GM12878 (cell line): ENCODE measurements around the gene TRPM5. TPM values are rescaled to one million over a fixed set of nuclear protein-coding genes. Genes with fewer than 3 reads are reported as not detected.

ENCODE experiments used
- ATAC-seq: fragments of 200-7000 bp; cut with Tn5 transposase; 3 replicates; pipeline ENCODE4 v1.9.1; 2020; ENCODE audit warnings: mild to moderate bottlenecking, moderate library complexity
- BruUV-seq: library from RNA; stranded (reverse); fragments of 400-500 nt; replicated peaks from 2 replicates; lab custom pipeline; 2021; lab: Mats Ljungman, UMichigan
- CTCF ChIA-PET: fragments of 300-600 bp; sonication (Branson Sonifier 250); formaldehyde crosslinking; extraction: SDS; loops from one replicate; lab custom pipeline; 2021; ENCODE audit warnings: inconsistent platforms; lab: Yijun Ruan, JAX
- POLR2A ChIA-PET: fragments of 350-600 bp; formaldehyde crosslinking; extraction: SDS; loops from one replicate; lab custom pipeline; 2021; ENCODE audit warnings: inconsistent platforms; lab: Charles Lee
- RAD21 ChIA-PET: fragments of 300-600 bp; sonication (Branson Sonifier 250); formaldehyde crosslinking; loops from one replicate; lab custom pipeline; 2023; ENCODE audit warnings: antibody characterized with exemption; ENCODE audit not compliant: unreplicated experiment; lab: Charles Lee
- SMC1A ChIA-PET: fragments of 300-600 bp; sonication (Branson Sonifier 250); formaldehyde crosslinking; loops from one replicate; lab custom pipeline; 2023; ENCODE audit not compliant: unreplicated experiment, uncharacterized antibody; lab: Charles Lee
- DNase-seq: peaks from one replicate; pipeline ENCODE4 v3.0.0-alpha.2; 2011; ENCODE audit warnings: low read depth, low spot score
- FAIRE-seq: peaks from 3 replicates; lab custom pipeline; 2011; peaks lifted over from hg19 to GRCh38; lab: Jason Lieb, UNC
- H2AFZ ChIP-seq: 2 replicates; pipeline ENCODE4 v1.6.0; 2011; ENCODE audit warnings: low read depth, low read length, control low read depth; ENCODE audit not compliant: control insufficient read depth
- H3K27ac ChIP-seq: 2 replicates; pipeline ENCODE4 v1.5.1; 2011; ENCODE audit warnings: control low read depth; ENCODE audit not compliant: control insufficient read depth, insufficient read depth
- H3K27me3 ChIP-seq, 2 experiments: replicated peaks in 1 of 2; 2 replicates each; pipeline versions ENCODE4 v1.6.0 to v1.6.1; 2011; ENCODE audit warnings: low read length in 1 of 2; ENCODE audit not compliant: control insufficient read depth in 2 of 2, insufficient read depth in 2 of 2
- H3K36me3 ChIP-seq, 2 experiments: 2 replicates each; pipeline ENCODE4 v1.5.1; 2011; ENCODE audit warnings: low read length in 1 of 2; ENCODE audit not compliant: control insufficient read depth in 2 of 2, insufficient read depth in 2 of 2
- H3K4me1 ChIP-seq: 2 replicates; pipeline ENCODE4 v1.6.1; 2011; ENCODE audit warnings: mild to moderate bottlenecking, low read length, moderate library complexity, mixed read lengths; ENCODE audit not compliant: control insufficient read depth, insufficient read depth
- H3K4me2 ChIP-seq: 2 replicates; pipeline ENCODE4 v1.6.0; 2011; ENCODE audit warnings: control low read depth; ENCODE audit not compliant: control insufficient read depth, insufficient read depth
- H3K4me3 ChIP-seq: fragments of 200-600 bp; sonication (generic); 2 replicates; pipeline ENCODE4 v1.5.1; 2016
- H3K79me2 ChIP-seq: 2 replicates; pipeline ENCODE4 v1.6.0; 2011; ENCODE audit warnings: low read length; ENCODE audit not compliant: control insufficient read depth, insufficient read depth
- H3K9ac ChIP-seq: 2 replicates; pipeline ENCODE4 v1.8.0; 2011; ENCODE audit warnings: low read length, control low read depth, mixed read lengths; ENCODE audit not compliant: control insufficient read depth, insufficient read depth
- H3K9me3 ChIP-seq: replicated peaks from 3 replicates; pipeline ENCODE4 v1.5.1; 2011; ENCODE audit warnings: mild to moderate bottlenecking, low read length; ENCODE audit not compliant: control insufficient read depth, insufficient read depth
- H4K20me1 ChIP-seq: 2 replicates; pipeline ENCODE4 v1.6.0; 2011; ENCODE audit not compliant: control insufficient read depth, insufficient read depth
- CREM ChIP-seq: IDR thresholded peaks from 2 replicates; pipeline ENCODE4 v1.6.1; 2014; ENCODE audit warnings: antibody characterized with exemption, low read depth
- E2F4 ChIP-seq: IDR thresholded peaks from 2 replicates; pipeline ENCODE4 v1.6.1; 2012; ENCODE audit warnings: low read depth, low read length, improper control_type of control experiment
- ELK1 ChIP-seq: IDR thresholded peaks from 2 replicates; pipeline ENCODE4 v1.6.1; 2012; ENCODE audit warnings: low read depth, low read length, improper control_type of control experiment
- HDAC6 ChIP-seq: fragments of 200-600 bp; sonication (generic); IDR thresholded peaks from one replicate; pipeline ENCODE4 v1.8.0; 2017; ENCODE audit warnings: antibody characterized with exemption; ENCODE audit not compliant: unreplicated experiment
- NR2C2 ChIP-seq: IDR thresholded peaks from 2 replicates; pipeline ENCODE4 v1.6.1; 2011; ENCODE audit warnings: borderline replicate concordance, low read depth; ENCODE audit not compliant: control insufficient read depth, insufficient read length
- PRDM15 ChIP-seq: fragments of 450-650 bp; formaldehyde crosslinking; IDR thresholded peaks from 2 replicates; pipeline ENCODE4 v1.4.0; 2020; ENCODE audit warnings: mild to moderate bottlenecking, moderate library complexity
- SMC3 ChIP-seq: IDR thresholded peaks from 2 replicates; pipeline ENCODE4 v1.6.1; 2011; ENCODE audit warnings: low read length, improper control_type of control experiment, borderline replicate concordance
- YY1 ChIP-seq: IDR thresholded peaks from 2 replicates; pipeline ENCODE4 v1.6.1; 2011; ENCODE audit warnings: low read depth, mild to moderate bottlenecking, low read length
- WGBS: methylation state at CpG from one replicate; pipeline ENCODE4 v1.1.6; 2016; ENCODE audit warnings: low lambda C conversion rate; ENCODE audit not compliant: insufficient replicate concordance, insufficient coverage; ENCODE audit errors: missing lambda C conversion rate; 5-methylcytosine and 5-hydroxymethylcytosine counted together
- in situ Hi-C: fragments of 300-500 bp; cut with MboI; formaldehyde crosslinking; loops from 9 replicates; pipeline ENCODE4 v1.14.3; 2018; ENCODE audit warnings: mixed read lengths
- intact Hi-C: fragments of 100-400 bp; cut with micrococcal nuclease; formaldehyde crosslinking; loops from one replicate; pipeline ENCODE4 v1.14.2; 2022; ENCODE audit not compliant: unreplicated experiment
- polyA plus RNA-seq, 11 experiments: library from polyadenylated mRNA; depleted of rRNA in 4 of 11; unstranded in 6 of 11; stranded (reverse) in 5 of 11; fragments of >200 nt; fragmentation: Nextera tagmentation in 4 of 11; fragmentation: Illumina TruSeq in 1 of 11; extraction: Ambion mirVana in 4 of 11; extraction: Trizol in 1 of 11; gene quantifications; 1 replicate in 1 of 11; 2 replicates in 10 of 11; pipeline versions ENCODE4 v1.2.1 to v1.2.3, GENCODE V29; 2011 to 2016; ENCODE audit warnings: inconsistent platforms in 2 of 11, missing spikeins in 2 of 11, low read depth in 1 of 11
- total RNA-seq, 4 experiments: library from RNA; depleted of rRNA in 3 of 4; stranded (reverse); fragments of >200 nt in 3 of 4; fragmentation: Illumina TruSeq in 1 of 4; extraction: Trizol in 1 of 4; gene quantifications; 2 replicates each; pipeline versions ENCODE4 v1.2.1 to v1.2.3, GENCODE V29; 2013 to 2021

TRPM5 gene
- total and polyA plus RNA-seq, 10 of the 15 experiments (the other 5 are each of a cell fraction or from before 2014, with no cell fraction given): not detected

GRCh38 chr11:2467695-2468055, 23.4 kb upstream of the TRPM5 start:
- RAD21 ChIA-PET: no interaction called here
- intact Hi-C loops (loop anchor here (2.0 kb wide), 1 partner anchor 21 kb away; no protein-coding TSS in a partner anchor), in situ Hi-C loops (loop anchor here (5.0 kb wide), 1 partner anchor 50 kb away; no protein-coding TSS in a partner anchor)
- TF ChIP-seq SMC3 (no peak), NR2C2 (no peak), ELK1 (no peak), PRDM15 (CRISPR knock-in tag) (no peak), CREM (no peak), HDAC6 (no peak), YY1 (no peak), E2F4 (no peak)
- H3K4me2 ChIP-seq: no peak overlapping the region
- no peaks in the 10 kb centered on the region for H4K20me1 ChIP-seq
- H3K27ac ChIP-seq: no peak overlapping the region
- no peaks in the 10 kb centered on the region for H3K79me2 ChIP-seq
- no peak overlapping the region for H2AFZ ChIP-seq
- POLR2A ChIA-PET: no interaction called here
- FAIRE-seq: no peak
- H3K9ac ChIP-seq: no peak overlapping the region
- no peaks in the 10 kb centered on the region; a peak in 1 of 4 replicates for H3K27me3 ChIP-seq
- no peak for DNase-seq
- H3K9me3 ChIP-seq: no peaks in the 10 kb centered on the region
- no peak overlapping the region for H3K4me3 ChIP-seq
- SMC1A ChIA-PET: no interaction called here
- WGBS: 42% methylated on average over 7 of the region's 7 CpGs
- H3K4me1 ChIP-seq: peaks cover 10% of the 10 kb centered on the region; the same call in 1 of the 2 replicates
- H3K36me3 ChIP-seq: no peaks in the 10 kb centered on the region
- no peak for ATAC-seq
- CTCF ChIA-PET: no interaction called here
- no TSS peak for BruUV-seq
